GM13976 (cell line): ENCODE data around the gene NOCT.
"Not testable (repeated sequence)": the region's sequence is repeated elsewhere in the genome, so short reads cannot be mapped to it uniquely, and the experiment has no call there.

Experiments used
- DNase-seq: peaks from one replicate; pipeline ENCODE4 v3.0.0; 2012; ENCODE audit warnings: low spot score
- in situ Hi-C: fragments of 300-500 bp; cut with MboI; formaldehyde crosslinking; loops from one replicate; pipeline ENCODE4 v1.12.0; 2022; ENCODE audit warnings: low sequenced_read_pairs, mixed read lengths, inconsistent platforms; ENCODE audit not compliant: unreplicated experiment
- TF ChIP-seq, protein P1 (sequence below): IDR thresholded peaks from 2 replicates; pipeline ENCODE4 v1.5.1; 2012; ENCODE audit warnings: borderline replicate concordance, mild to moderate bottlenecking; ENCODE audit not compliant: insufficient read depth; ENCODE audit errors: extremely low read depth, missing control alignments, control extremely low read depth

The NOCT gene

GRCh38 chr4:139017861-139018260, 2.3 kb downstream of the NOCT start:
- in situ Hi-C loops, result no loop called here

DNA sequence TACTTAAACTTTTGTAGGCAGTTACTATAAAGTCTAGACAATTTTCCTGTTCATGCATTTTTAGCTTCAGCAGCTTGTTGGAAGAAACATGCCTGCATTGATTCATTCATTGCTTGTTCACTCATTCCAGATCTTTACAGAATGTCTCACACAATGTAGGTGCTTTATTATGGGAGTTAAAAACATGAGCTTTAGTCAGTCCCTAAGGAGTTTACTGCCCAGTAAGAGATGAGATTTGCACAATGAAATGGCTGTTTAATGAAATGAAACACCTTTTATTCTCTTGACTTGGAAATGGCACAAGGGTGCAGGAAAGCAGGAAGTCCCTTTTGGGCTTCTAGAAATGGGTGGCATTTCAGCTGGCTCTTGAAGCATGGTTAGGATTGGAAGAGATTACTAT, 2.9 kb downstream of the NOCT start:
- no peak for DNase-seq
- TF ChIP-seq, protein P1, sequence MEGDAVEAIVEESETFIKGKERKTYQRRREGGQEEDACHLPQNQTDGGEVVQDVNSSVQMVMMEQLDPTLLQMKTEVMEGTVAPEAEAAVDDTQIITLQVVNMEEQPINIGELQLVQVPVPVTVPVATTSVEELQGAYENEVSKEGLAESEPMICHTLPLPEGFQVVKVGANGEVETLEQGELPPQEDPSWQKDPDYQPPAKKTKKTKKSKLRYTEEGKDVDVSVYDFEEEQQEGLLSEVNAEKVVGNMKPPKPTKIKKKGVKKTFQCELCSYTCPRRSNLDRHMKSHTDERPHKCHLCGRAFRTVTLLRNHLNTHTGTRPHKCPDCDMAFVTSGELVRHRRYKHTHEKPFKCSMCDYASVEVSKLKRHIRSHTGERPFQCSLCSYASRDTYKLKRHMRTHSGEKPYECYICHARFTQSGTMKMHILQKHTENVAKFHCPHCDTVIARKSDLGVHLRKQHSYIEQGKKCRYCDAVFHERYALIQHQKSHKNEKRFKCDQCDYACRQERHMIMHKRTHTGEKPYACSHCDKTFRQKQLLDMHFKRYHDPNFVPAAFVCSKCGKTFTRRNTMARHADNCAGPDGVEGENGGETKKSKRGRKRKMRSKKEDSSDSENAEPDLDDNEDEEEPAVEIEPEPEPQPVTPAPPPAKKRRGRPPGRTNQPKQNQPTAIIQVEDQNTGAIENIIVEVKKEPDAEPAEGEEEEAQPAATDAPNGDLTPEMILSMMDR, result no peak
- in situ Hi-C loops, result no loop called here

More at GRCh38 chr4:139017861-139018260, 2.3 kb downstream of the NOCT start:
- TF ChIP-seq, protein P1, result no peak
- DNase-seq, result no peak

- in situ Hi-C loops, result no loop called here
- DNase-seq, result no peak
- TF ChIP-seq, protein P1, result no peak
Measured at GRCh38 chr4:139018971-139019758, 3.6 kb downstream of the NOCT start.

DNA sequence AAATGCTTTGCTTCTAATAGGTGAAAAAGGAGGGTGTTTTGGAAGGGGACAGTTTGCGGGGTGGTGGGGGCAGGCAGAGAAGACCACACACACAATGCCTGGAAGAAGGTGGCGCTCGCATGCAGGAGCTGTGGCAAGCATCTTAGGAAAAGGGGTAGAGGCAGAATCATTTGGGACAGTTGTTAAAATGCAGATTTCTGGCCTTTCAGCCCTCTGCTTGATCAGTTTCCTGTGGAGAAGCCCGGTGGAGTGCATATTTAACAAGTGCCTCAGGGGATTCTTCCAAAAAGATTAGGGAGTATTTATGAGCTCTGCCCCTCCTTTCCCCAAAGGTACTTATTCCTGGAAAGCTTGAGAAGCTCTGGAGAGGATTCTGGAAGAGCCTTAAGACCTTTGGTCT, 4.8 kb downstream of the NOCT start:
- in situ Hi-C loops, result no loop called here
- TF ChIP-seq, protein P1, result no peak
- DNase-seq, result no peak

DNA sequence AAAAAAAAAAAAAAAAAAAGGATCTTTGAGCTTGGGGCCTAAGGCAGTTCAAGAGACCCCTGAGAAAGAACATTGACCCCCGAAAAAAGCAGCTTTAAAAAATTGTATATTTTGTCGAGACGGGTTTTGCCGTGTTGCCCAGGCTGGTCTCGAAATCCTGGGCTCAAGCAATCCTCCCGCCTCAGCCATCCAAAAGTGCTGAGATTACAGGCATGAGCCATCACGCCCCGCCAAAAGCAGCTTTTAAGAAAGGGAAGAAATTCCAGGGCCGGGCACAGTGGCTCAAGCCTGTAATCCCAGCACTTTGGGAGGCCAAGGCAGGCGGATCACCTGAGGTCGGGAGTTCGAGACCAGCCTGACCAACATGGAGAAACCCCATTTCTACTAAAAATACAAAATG, 5.5 kb downstream of the NOCT start:
- DNase-seq, in situ Hi-C loops: not testable (repeated sequence)

GRCh38 chr4:139022835-139023234, 7.3 kb downstream of the NOCT start:
- in situ Hi-C loops, result no loop called here
- DNase-seq, result no peak
- TF ChIP-seq, protein P1, result no peak

GRCh38 chr4:139024686-139025085, 9.1 kb downstream of the NOCT start:
- in situ Hi-C loops, result no loop called here
- TF ChIP-seq, protein P1, result no peak
- DNase-seq, result no peak
